Ureter (tissue), 1 donor: Measurements from ENCODE around the gene TMEM132D. TPM values are rescaled to one million over a fixed set of nuclear protein-coding genes. Genes with fewer than 3 reads are reported as not detected.
"Not testable (repeated sequence)": the region's sequence is repeated elsewhere in the genome, so short reads cannot be mapped to it uniquely, and the experiment has no call there.

Experiments used
- DNase-seq: peaks from one replicate; pipeline ENCODE4 v3.0.0-alpha.2; 2020; ENCODE audit warnings: low spot score
- total RNA-seq: library from RNA; stranded (reverse); gene quantifications from one replicate; pipeline ENCODE4 v1.2.4, GENCODE V29; 2023
- donor health status: DM: yes; HTN: yes; CAD: no.

TMEM132D gene
- total RNA-seq, 1 donor from 2014 or later: not detected

- no peak for DNase-seq
Measured at GRCh38 chr12:129245769-129246168, 658.1 kb downstream of the TMEM132D start.

- DNase-seq: no peak
Measured at GRCh38 chr12:129241852-129242251, 662.0 kb downstream of the TMEM132D start.

- no peak for DNase-seq
Measured at GRCh38 chr12:129237881-129238280, 665.9 kb downstream of the TMEM132D start.

GRCh38 chr12:129234209-129234608 lies 669.6 kb downstream of the TMEM132D start:
- no peak for DNase-seq

GRCh38 chr12:129231491-129231890 lies 672.3 kb downstream of the TMEM132D start:
- DNase-seq: no peak

- no peak for DNase-seq
Measured at GRCh38 chr12:129230995-129231394, 672.8 kb downstream of the TMEM132D start.

GRCh38 chr12:129226851-129227250 lies 677.0 kb downstream of the TMEM132D start:
- no peak for DNase-seq

- no peak for DNase-seq
Measured at GRCh38 chr12:129226005-129226404, 677.8 kb downstream of the TMEM132D start.

- DNase-seq: no peak
Measured at GRCh38 chr12:129215556-129215955, 688.3 kb downstream of the TMEM132D start.

GRCh38 chr12:129213551-129213950 lies 690.3 kb downstream of the TMEM132D start:
- DNase-seq: no peak

GRCh38 chr12:129211862-129212630 lies 691.8 kb downstream of the TMEM132D start:
- DNase-seq: no peak

GRCh38 chr12:129208566-129208965 lies 695.3 kb downstream of the TMEM132D start:
- no peak for DNase-seq

GRCh38 chr12:129207084-129207483 lies 696.7 kb downstream of the TMEM132D start:
- DNase-seq: no peak

GRCh38 chr12:129203456-129203855 lies 700.4 kb downstream of the TMEM132D start:
- DNase-seq: no peak

- DNase-seq: no peak
Measured at GRCh38 chr12:129202109-129202814, 701.6 kb downstream of the TMEM132D start.

GRCh38 chr12:129201029-129201428 lies 702.8 kb downstream of the TMEM132D start:
- no peak for DNase-seq

- no peak for DNase-seq
Measured at GRCh38 chr12:129200576-129200975, 703.2 kb downstream of the TMEM132D start.

- no peak for DNase-seq
Measured at GRCh38 chr12:129196927-129197326, 706.9 kb downstream of the TMEM132D start.

GRCh38 chr12:129195081-129195480 lies 708.7 kb downstream of the TMEM132D start:
- no peak for DNase-seq

- no peak for DNase-seq
Measured at GRCh38 chr12:129193263-129193871, 710.5 kb downstream of the TMEM132D start.

- DNase-seq: no peak
Measured at GRCh38 chr12:129190827-129191226, 713.0 kb downstream of the TMEM132D start.

GRCh38 chr12:129189879-129190278 lies 713.9 kb downstream of the TMEM132D start:
- DNase-seq: not testable (repeated sequence)

- no peak for DNase-seq
Measured at GRCh38 chr12:129186952-129187351, 716.9 kb downstream of the TMEM132D start.
